Measurements from ENCODE around the gene SMIM24.
A peak's percentile ranks its signal among the peaks of the same experiment; 100 is the strongest.

The SMIM24 gene

DNA sequence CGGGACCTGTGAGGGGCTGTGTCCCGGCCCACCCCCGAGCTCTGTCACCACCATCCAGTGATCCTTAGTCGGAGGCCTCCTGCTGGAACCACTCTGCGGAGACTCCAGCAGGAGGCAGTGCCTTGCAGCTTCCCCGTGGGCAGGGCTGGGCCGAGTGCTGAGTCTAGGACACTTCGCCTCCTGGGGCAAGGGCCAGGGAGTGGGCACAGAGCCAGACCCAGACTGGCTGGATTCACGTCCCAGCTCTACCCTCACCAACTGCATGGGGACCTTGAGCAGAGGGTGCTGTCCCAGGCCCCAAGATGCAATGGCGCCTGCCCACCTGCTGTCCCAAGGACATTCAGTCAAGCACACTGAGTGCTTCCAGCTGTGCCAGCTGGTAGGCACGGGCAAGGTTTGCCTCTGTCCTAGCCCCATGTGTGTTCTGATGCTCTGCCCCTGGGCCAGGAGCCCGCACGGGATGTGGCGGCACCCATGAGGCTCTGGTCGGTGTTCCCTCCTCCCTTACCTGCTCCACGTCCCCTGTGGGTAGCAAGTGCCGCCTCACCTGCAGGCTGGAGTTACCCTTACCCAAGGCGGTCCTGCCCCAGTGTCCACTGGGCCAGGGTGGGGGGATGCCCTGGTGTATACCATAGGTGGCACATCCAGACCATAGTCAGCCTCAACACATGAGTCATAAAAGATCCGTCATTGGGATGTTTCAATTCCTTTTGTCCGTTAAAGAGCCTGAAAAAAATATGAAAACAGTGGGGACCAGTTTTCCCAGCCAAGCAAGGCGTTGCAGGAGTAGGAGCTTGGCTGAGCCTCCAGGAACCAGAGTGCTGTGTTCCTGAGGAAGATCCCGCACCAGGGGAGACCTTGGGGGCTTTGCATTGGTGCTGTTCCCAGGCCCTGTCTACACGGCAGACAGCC is 33.2 kb upstream of the SMIM24 start:
- no peak overlapping the region for H4K91ac ChIP-seq (ENCODE audit: low read length)
- no peak overlapping the region for H3K4me2 ChIP-seq (ENCODE audit: low read length, poor library complexity, severe bottlenecking)
- H3K27me3 ChIP-seq (ENCODE audit: control insufficient read depth in 1 of 2, insufficient read depth in 1 of 2, low read length in 2 of 2): no peaks in the 10 kb centered on the region
- H3K18ac ChIP-seq (ENCODE audit: low read depth in 1 of 2, low read length in 2 of 2): no peak overlapping the region
- no peak overlapping the region for H3K23ac ChIP-seq (ENCODE audit: low read length in 2 of 2)
- H2AFZ ChIP-seq (ENCODE audit: low read depth, low read length): no peak overlapping the region
- H2BK120ac ChIP-seq (ENCODE audit: low read depth, low read length): no peak overlapping the region
- no peak for DNase-seq
- peaks cover 7% of the 10 kb centered on the region for H3K79me1 ChIP-seq (replicated peaks; ENCODE audit: low read length, poor library complexity, severe bottlenecking)
- H2BK12ac ChIP-seq (ENCODE audit: low read length in 2 of 2): no peak overlapping the region
- H2BK5ac ChIP-seq (ENCODE audit: low read depth, low read length, poor library complexity, severe bottlenecking): no peak overlapping the region
- no peak overlapping the region for H3K4me3 ChIP-seq (ENCODE audit: insufficient read depth in 1 of 2, low read depth in 1 of 2, low read length in 2 of 2)
- H2AK5ac ChIP-seq (ENCODE audit: low read length, severe bottlenecking): no peak overlapping the region
- H3K9me3 ChIP-seq (ENCODE audit: control insufficient read depth, low read length): no peaks in the 10 kb centered on the region
- no peak overlapping the region for H3K9ac ChIP-seq (ENCODE audit: low read length)
- H3K36me3 ChIP-seq (ENCODE audit: control insufficient read depth in 1 of 2, insufficient read depth in 2 of 2, low read depth in 1 of 2, low read length in 2 of 2): peaks cover 19 to 77% of the 10 kb centered on the region in 2 experiments
- H4K8ac ChIP-seq (ENCODE audit: low read length): no peak overlapping the region
- peaks cover 63% of the 10 kb centered on the region for H3K4me1 ChIP-seq (ENCODE audit: control insufficient read depth, insufficient read depth, low read depth, low read length)
- peak overlapping the region; percentile 6 for H2BK15ac ChIP-seq (ENCODE audit: low read depth, poor library complexity, severe bottlenecking)
- no peak overlapping the region for H3K27ac ChIP-seq (ENCODE audit: low read length, poor library complexity, severe bottlenecking)
- H3K4ac ChIP-seq (ENCODE audit: low read depth in 1 of 2, low read length in 2 of 2): no peak overlapping the region
- WGBS: 91% methylated on average over 23 of the region's 23 CpGs
- H3K14ac ChIP-seq (ENCODE audit: low read length in 2 of 2): no peak overlapping the region

DNA sequence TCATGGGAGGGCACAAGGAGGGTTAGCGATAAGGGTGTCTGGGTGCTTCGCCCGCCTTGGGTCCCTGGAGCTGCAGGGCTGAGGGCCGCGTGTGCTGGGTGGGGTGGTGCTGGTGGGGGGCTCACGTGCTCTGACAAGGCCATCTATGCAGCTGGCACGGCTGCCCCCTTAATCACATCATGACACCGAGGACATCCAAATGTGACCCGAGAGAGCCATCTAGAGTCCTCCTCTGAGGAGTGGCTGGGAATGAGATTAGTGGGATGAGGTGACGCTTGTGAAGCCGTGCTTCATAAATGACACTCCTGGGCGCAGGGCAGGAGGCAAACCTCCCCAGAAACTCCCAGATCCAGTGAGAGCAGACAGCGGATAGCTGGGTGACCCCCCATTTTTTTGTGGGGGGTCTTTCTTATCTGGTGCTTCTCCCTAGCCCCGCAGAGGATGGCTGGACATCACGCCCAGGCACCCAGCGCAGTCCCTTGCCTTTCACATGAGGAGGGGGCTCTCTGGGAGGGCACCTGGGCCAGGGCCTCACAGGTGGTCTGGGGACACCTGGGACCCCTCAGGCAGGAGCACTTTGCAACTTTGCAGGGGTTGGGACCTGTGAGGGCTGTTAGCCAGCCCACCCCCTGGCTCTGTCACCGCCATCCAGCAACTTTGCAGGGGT is 32.4 kb upstream of the SMIM24 start:
- Histone ChIP-seq H3K14ac (ENCODE audit: low read length in 2 of 2) (no peak overlapping the region), H3K79me1 (replicated peaks; ENCODE audit: low read length, poor library complexity, severe bottlenecking) (peaks cover 4% of the 10 kb centered on the region), H2AK5ac (ENCODE audit: low read length, severe bottlenecking) (no peak overlapping the region), H2AFZ (ENCODE audit: low read depth, low read length) (no peak overlapping the region), H2BK120ac (ENCODE audit: low read depth, low read length) (no peak overlapping the region), H3K4ac (ENCODE audit: low read depth in 1 of 2, low read length in 2 of 2) (no peak overlapping the region), H3K23ac (ENCODE audit: low read length in 2 of 2) (no peak overlapping the region), H2BK12ac (ENCODE audit: low read length in 2 of 2) (no peak overlapping the region), H3K4me1 (ENCODE audit: control insufficient read depth, insufficient read depth, low read depth, low read length) (peaks cover 64% of the 10 kb centered on the region), H3K27ac (ENCODE audit: low read length, poor library complexity, severe bottlenecking) (no peak overlapping the region), H4K91ac (ENCODE audit: low read length) (no peak overlapping the region), H3K9me3 (ENCODE audit: control insufficient read depth, low read length) (no peaks in the 10 kb centered on the region), H2BK15ac (ENCODE audit: low read depth, poor library complexity, severe bottlenecking) (peak overlapping the region; percentile 6), H3K27me3 (ENCODE audit: control insufficient read depth in 1 of 2, insufficient read depth in 1 of 2, low read length in 2 of 2) (no peaks in the 10 kb centered on the region), H3K4me2 (ENCODE audit: low read length, poor library complexity, severe bottlenecking) (no peak overlapping the region), H4K8ac (ENCODE audit: low read length) (no peak overlapping the region), H3K36me3 (ENCODE audit: control insufficient read depth in 1 of 2, insufficient read depth in 2 of 2, low read depth in 1 of 2, low read length in 2 of 2) (peaks cover 19 to 77% of the 10 kb centered on the region in 2 experiments), H3K4me3 (ENCODE audit: insufficient read depth in 1 of 2, low read depth in 1 of 2, low read length in 2 of 2) (no peak overlapping the region), H3K18ac (ENCODE audit: low read depth in 1 of 2, low read length in 2 of 2) (no peak overlapping the region), H3K9ac (ENCODE audit: low read length) (no peak overlapping the region), H2BK5ac (ENCODE audit: low read depth, low read length, poor library complexity, severe bottlenecking) (no peak overlapping the region)
- 98% methylated on average over 17 of the region's 17 CpGs for WGBS
- DNase-seq: no peak

DNA sequence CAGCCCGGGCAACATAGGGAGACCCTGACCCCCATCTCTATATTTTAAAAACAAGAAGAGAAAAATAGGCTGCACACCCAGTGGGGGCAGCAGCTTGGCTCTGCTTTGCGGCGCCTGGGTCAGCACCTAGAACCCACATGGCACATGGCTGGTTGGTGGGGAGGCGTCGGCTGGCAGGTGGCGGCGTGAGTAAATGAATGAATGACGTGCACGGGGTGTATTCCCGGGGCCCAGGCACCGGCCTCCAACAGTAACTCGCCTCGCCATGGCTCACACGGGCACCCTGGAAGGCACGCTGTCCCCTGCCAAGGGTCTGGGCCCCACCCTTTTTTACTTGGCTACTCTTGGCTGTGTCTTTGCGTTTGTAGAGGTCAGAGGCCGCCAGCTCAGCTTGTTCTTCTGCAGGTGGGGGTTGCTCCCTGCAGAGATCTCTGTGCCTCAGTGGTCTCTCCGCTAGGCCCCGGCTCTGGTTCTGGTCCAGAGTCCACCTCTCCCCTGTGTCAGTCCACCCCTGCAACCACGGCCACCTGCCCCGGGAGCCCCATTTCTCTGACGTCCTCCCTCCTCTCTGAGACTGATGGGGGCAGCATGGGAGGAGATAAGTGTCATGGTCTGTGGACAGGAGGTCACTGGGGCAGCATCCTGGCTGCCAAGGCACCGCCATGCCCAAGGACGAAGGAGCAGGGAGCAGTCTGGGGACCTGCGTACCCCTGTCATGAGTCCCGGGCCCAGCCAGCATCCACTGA is 31.4 kb upstream of the SMIM24 start:
- Histone ChIP-seq H2AFZ (ENCODE audit: low read depth, low read length) (no peak overlapping the region), H3K36me3 (ENCODE audit: control insufficient read depth in 1 of 2, insufficient read depth in 2 of 2, low read depth in 1 of 2, low read length in 2 of 2) (peaks cover 19 to 72% of the 10 kb centered on the region in 2 experiments), H3K9me3 (ENCODE audit: control insufficient read depth, low read length) (no peaks in the 10 kb centered on the region), H4K91ac (ENCODE audit: low read length) (no peak overlapping the region), H2BK15ac (ENCODE audit: low read depth, poor library complexity, severe bottlenecking) (no peak overlapping the region), H3K14ac (ENCODE audit: low read length in 2 of 2) (peak overlapping the region in 1 of 2 experiments; percentile 38), H3K18ac (ENCODE audit: low read depth in 1 of 2, low read length in 2 of 2) (no peak overlapping the region), H2BK5ac (ENCODE audit: low read depth, low read length, poor library complexity, severe bottlenecking) (no peak overlapping the region), H3K4me3 (ENCODE audit: insufficient read depth in 1 of 2, low read depth in 1 of 2, low read length in 2 of 2) (no peak overlapping the region), H2BK120ac (ENCODE audit: low read depth, low read length) (no peak overlapping the region), H2AK5ac (ENCODE audit: low read length, severe bottlenecking) (no peak overlapping the region), H2BK12ac (ENCODE audit: low read length in 2 of 2) (no peak overlapping the region), H3K4me1 (ENCODE audit: control insufficient read depth, insufficient read depth, low read depth, low read length) (peaks cover 66% of the 10 kb centered on the region), H4K8ac (ENCODE audit: low read length) (no peak overlapping the region), H3K4ac (ENCODE audit: low read depth in 1 of 2, low read length in 2 of 2) (no peak overlapping the region), H3K27ac (ENCODE audit: low read length, poor library complexity, severe bottlenecking) (no peak overlapping the region), H3K9ac (ENCODE audit: low read length) (no peak overlapping the region), H3K27me3 (ENCODE audit: control insufficient read depth in 1 of 2, insufficient read depth in 1 of 2, low read length in 2 of 2) (no peaks in the 10 kb centered on the region), H3K4me2 (ENCODE audit: low read length, poor library complexity, severe bottlenecking) (no peak overlapping the region), H3K23ac (ENCODE audit: low read length in 2 of 2) (no peak overlapping the region), H3K79me1 (replicated peaks; ENCODE audit: low read length, poor library complexity, severe bottlenecking) (peaks cover 4% of the 10 kb centered on the region)
- no peak for DNase-seq
- WGBS: 93% methylated on average over 24 of the region's 26 CpGs

DNA sequence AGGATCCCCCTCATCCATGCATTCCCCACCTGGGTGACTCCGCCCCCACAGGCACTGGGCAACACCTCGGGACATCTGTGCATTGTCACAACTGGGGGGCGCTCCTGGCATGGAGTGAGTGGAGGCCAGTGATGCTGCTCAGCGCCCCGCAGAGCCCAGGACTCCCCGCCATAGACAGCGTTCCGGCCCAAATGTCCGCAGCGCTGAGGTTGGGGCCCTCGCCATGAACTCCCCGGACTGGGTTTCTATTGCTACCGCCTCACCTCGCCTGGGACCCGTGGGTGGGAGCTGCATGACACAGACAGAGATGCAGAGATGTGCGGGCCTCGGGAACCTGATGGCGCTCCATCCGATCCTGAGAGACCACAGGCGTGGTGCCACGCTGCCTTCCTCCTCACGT is 30.4 kb upstream of the SMIM24 start:
- Histone ChIP-seq H3K4me1 (ENCODE audit: control insufficient read depth, insufficient read depth, low read depth, low read length) (peaks cover 61% of the 10 kb centered on the region), H3K36me3 (ENCODE audit: control insufficient read depth in 1 of 2, insufficient read depth in 2 of 2, low read depth in 1 of 2, low read length in 2 of 2) (peaks cover 19 to 65% of the 10 kb centered on the region in 2 experiments), H3K4ac (ENCODE audit: low read depth in 1 of 2, low read length in 2 of 2) (no peak overlapping the region), H3K79me1 (replicated peaks; ENCODE audit: low read length, poor library complexity, severe bottlenecking) (peaks cover 4% of the 10 kb centered on the region), H2BK120ac (ENCODE audit: low read depth, low read length) (no peak overlapping the region), H3K4me2 (ENCODE audit: low read length, poor library complexity, severe bottlenecking) (no peak overlapping the region), H2AK5ac (ENCODE audit: low read length, severe bottlenecking) (no peak overlapping the region), H3K9ac (ENCODE audit: low read length) (no peak overlapping the region), H2BK15ac (ENCODE audit: low read depth, poor library complexity, severe bottlenecking) (no peak overlapping the region), H3K18ac (ENCODE audit: low read depth in 1 of 2, low read length in 2 of 2) (no peak overlapping the region), H3K9me3 (ENCODE audit: control insufficient read depth, low read length) (no peaks in the 10 kb centered on the region), H2BK5ac (ENCODE audit: low read depth, low read length, poor library complexity, severe bottlenecking) (no peak overlapping the region), H2BK12ac (ENCODE audit: low read length in 2 of 2) (no peak overlapping the region), H2AFZ (ENCODE audit: low read depth, low read length) (no peak overlapping the region), H3K4me3 (ENCODE audit: insufficient read depth in 1 of 2, low read depth in 1 of 2, low read length in 2 of 2) (no peak overlapping the region), H3K27ac (ENCODE audit: low read length, poor library complexity, severe bottlenecking) (no peak overlapping the region), H3K27me3 (ENCODE audit: control insufficient read depth in 1 of 2, insufficient read depth in 1 of 2, low read length in 2 of 2) (no peaks in the 10 kb centered on the region), H3K23ac (ENCODE audit: low read length in 2 of 2) (no peak overlapping the region), H4K91ac (ENCODE audit: low read length) (no peak overlapping the region), H3K14ac (ENCODE audit: low read length in 2 of 2) (no peak overlapping the region), H4K8ac (ENCODE audit: low read length) (no peak overlapping the region)
- DNase-seq: no peak
- WGBS: 94% methylated on average over 22 of the region's 22 CpGs
